Measurements from ENCODE around the gene ACR. TPM values are rescaled to one million over a fixed set of nuclear protein-coding genes. Genes with fewer than 3 reads are reported as not detected.

ACR gene
- total and polyA plus RNA-seq, 2 of the 13 experiments (the other 11 are each of a cell fraction or from before 2014, with no cell fraction given): 0.15 TPM; not detected in 1

DNA sequence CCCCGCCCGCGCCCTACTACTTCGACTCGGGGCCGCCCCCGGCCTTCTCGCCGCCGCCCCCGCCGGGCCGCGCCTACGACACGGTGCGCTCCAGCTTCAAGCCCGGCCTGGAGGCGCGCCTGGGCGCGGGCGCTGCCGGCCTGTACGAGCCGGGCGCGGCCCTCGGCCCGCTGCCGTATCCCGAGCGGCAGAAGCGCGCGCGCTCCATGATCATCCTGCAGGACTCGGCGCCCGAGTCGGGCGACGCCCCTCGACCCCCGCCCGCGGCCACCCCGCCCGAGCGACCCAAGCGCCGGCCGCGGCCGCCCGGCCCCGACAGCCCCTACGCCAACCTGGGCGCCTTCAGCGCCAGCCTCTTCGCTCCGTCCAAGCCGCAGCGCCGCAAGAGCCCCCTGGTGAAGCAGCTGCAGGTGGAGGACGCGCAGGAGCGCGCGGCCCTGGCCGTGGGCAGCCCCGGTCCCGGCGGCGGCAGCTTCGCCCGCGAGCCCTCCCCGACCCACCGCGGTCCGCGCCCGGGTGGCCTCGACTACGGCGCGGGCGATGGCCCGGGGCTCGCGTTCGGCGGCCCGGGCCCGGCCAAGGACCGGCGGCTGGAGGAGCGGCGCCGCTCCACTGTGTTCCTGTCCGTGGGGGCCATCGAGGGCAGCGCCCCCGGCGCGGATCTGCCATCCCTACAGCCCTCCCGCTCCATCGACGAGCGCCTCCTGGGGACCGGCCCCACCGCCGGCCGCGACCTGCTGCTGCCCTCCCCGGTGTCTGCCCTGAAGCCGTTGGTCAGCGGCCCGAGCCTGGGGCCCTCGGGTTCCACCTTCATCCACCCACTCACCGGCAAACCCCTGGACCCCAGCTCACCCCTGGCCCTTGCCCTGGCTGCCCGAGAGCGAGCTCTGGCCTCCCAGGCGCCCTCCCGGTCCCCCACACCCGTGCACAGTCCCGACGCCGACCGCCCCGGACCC is 17.4 kb upstream of the ACR start:
- H3K27ac ChIP-seq (ENCODE audit: extremely low read length, insufficient read depth, low read length): no peak overlapping the region
- no peaks in the 10 kb centered on the region for H3K27me3 ChIP-seq (ENCODE audit: control insufficient read depth in 1 of 2, insufficient read depth in 2 of 2, low read length in 2 of 2)
- WGBS (ENCODE audit: low lambda C conversion rate): 95% methylated on average over 93 of the region's 132 CpGs
- DNase-seq (ENCODE audit: low spot score) (no peak), FAIRE-seq (no peak), ATAC-seq (no peak)
- no peak overlapping the region for H2AFZ ChIP-seq (ENCODE audit: low read length)
- intact Hi-C loops (cut with micrococcal nuclease; ENCODE audit: unreplicated experiment): no loop called here
- H3K9me3 ChIP-seq (ENCODE audit: low read length): no peaks in the 10 kb centered on the region
- CTCF ChIA-PET (ENCODE audit: low intra/inter-chr PET ratio, low total read pairs): no interaction called here
- H3K79me2 ChIP-seq (ENCODE audit: insufficient read depth, low read length): no peaks in the 10 kb centered on the region
- in situ Hi-C loops (cut with HindIII; ENCODE audit: extremely low pct_ligation_motif_present, low pct_unique_long_range_greater_than_20kb): no loop called here
- TF ChIP-seq ZNF367 (CRISPR knock-in tag; IDR thresholded peaks at IDR 0.05; ENCODE audit: borderline replicate concordance) (no peak), KIAA2018 (CRISPR knock-in tag; IDR thresholded peaks at IDR 0.05; ENCODE audit: borderline replicate concordance) (no peak), ZNF674 (CRISPR knock-in tag; IDR thresholded peaks at IDR 0.05; ENCODE audit: low read depth) (no peak), NKX3-1 (CRISPR knock-in tag; IDR thresholded peaks at IDR 0.05) (no peak), MAFG (CRISPR knock-in tag; IDR thresholded peaks at IDR 0.05) (no peak), ZNF446 (CRISPR knock-in tag; IDR thresholded peaks at IDR 0.05) (no peak), TRIM22 (IDR thresholded peaks at IDR 0.05) (no peak), NR3C1 (CRISPR knock-in tag; IDR thresholded peaks at IDR 0.05) (no peak)
- TF ChIP-seq, protein P1, sequence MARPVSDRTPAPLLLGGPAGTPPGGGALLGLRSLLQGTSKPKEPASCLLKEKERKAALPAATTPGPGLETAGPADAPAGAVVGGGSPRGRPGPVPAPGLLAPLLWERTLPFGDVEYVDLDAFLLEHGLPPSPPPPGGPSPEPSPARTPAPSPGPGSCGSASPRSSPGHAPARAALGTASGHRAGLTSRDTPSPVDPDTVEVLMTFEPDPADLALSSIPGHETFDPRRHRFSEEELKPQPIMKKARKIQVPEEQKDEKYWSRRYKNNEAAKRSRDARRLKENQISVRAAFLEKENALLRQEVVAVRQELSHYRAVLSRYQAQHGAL (CRISPR knock-in tag; IDR thresholded peaks at IDR 0.05; ENCODE audit: not compliant biosample characterization): no peak
- H4K20me1 ChIP-seq (ENCODE audit: insufficient read depth, low read length): no peaks in the 10 kb centered on the region; the same call in 1 of the 2 replicates
- no peak overlapping the region for H3K9ac ChIP-seq (ENCODE audit: insufficient read depth, low read depth, low read length)
- no peak overlapping the region for H3K4me2 ChIP-seq (ENCODE audit: low read depth, low read length)
- BruUV-seq (replicated peaks): no TSS peak
- H3K4me3 ChIP-seq (replicated peaks in 1 of 3; ENCODE audit: insufficient read depth in 1 of 3, low read depth in 2 of 3, low read length in 3 of 3): no peak overlapping the region
- POLR2A ChIA-PET: interaction anchor here (0.6 kb wide), 1 partner anchor 155 kb away, joined by 3 read pairs; no protein-coding TSS in a partner anchor
- H3K4me1 ChIP-seq (ENCODE audit: insufficient read depth, low read length): 0 out of 2 replicates have a peak, but pooled peaks cover under 1% of the 10 kb centered on the region
- H3K36me3 ChIP-seq (replicated peaks in 1 of 2; ENCODE audit: control insufficient read depth in 1 of 2, insufficient read depth in 2 of 2, low read length in 2 of 2): peaks cover 11 to 33% of the 10 kb centered on the region in 2 experiments

Measured in HepG2 (cell line).